Ascending aorta (tissue), 2 donors: ENCODE data around the gene RBM8A. TPM values are rescaled to one million over a fixed set of nuclear protein-coding genes. Genes with fewer than 3 reads are reported as not detected.

Source experiments
- DNase-seq, 2 donors: peaks; one replicate each; pipeline ENCODE4 v3.0.0-alpha.2; 2019; ENCODE audit warnings: low spot score in 2 of 2
- H3K27ac ChIP-seq, 2 donors: fragments of 200-600 bp; sonication (generic); one replicate each; pipeline ENCODE4 v1.5.1; 2016 to 2017; ENCODE audit warnings: mild to moderate bottlenecking in 1 of 2
- H3K27me3 ChIP-seq: fragments of 200-600 bp; sonication (generic); one replicate; pipeline ENCODE4 v1.5.1; 2017
- H3K36me3 ChIP-seq, 2 donors: fragments of 200-600 bp; sonication (generic); one replicate each; pipeline ENCODE4 v1.5.1; 2016
- H3K4me1 ChIP-seq, 2 donors: fragments of 200-600 bp; sonication (generic); one replicate each; pipeline ENCODE4 v1.5.1; 2016 to 2017; ENCODE audit warnings: mild to moderate bottlenecking in 1 of 2
- H3K4me3 ChIP-seq, 2 donors: fragments of 200-600 bp; sonication (generic); one replicate each; pipeline ENCODE4 v1.5.1; 2016 to 2017; ENCODE audit warnings: mild to moderate bottlenecking in 1 of 2
- H3K9me3 ChIP-seq, 2 donors: fragments of 200-600 bp; sonication (generic); one replicate each; pipeline ENCODE4 v1.5.1; 2016
- CTCF ChIP-seq, 3 experiments: fragments of 200-600 bp in 2 of 3; fragments of 450-650 bp in 1 of 3; sonication (generic) in 2 of 3; IDR thresholded peaks; one replicate each; pipeline ENCODE4 v1.5.1; 2016 to 2019; ENCODE audit warnings: antibody characterized with exemption in 3 of 3, mild to moderate bottlenecking in 1 of 3, moderate library complexity in 1 of 3
- intact Hi-C: fragments of 100-400 bp; cut with DNase I; formaldehyde crosslinking; loops from one replicate; pipeline ENCODE4 v1.15.1; 2023
- total RNA-seq: library from RNA; depleted of rRNA; stranded (reverse); fragments of >200 nt; gene quantifications from one replicate; pipeline ENCODE4 v1.1.0, GENCODE V29; 2016

Gene RBM8A
- total RNA-seq, 1 donor from 2014 or later, result 48.9 TPM

DNA sequence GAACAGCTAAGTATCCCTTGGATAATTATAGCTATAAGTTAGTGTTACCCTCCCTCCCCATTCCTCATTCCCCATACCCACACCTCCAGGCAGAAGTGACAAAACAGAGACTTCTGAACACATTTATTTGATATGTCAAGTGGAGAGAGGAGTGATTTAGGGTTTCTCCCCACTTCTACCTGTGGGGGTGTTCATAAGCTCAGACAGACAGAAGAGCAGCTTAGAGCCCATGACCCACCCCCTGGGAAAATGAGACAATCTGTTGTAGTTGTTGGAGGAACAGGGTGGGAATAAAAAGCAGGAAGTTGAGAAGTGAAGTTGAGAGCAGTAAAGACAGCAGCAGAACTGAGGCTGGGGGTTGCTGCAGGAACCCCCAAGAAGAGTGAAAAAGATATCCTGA, 32.0 kb upstream of the RBM8A start:
- Histone ChIP-seq H3K36me3 (no peaks in the 10 kb centered on the region), H3K4me3 (no peak overlapping the region), H3K27me3 (no peaks in the 10 kb centered on the region), H3K4me1 (peaks cover 23 to 57% of the 10 kb centered on the region in 2 donors), H3K27ac (peak overlapping the region; percentile 96 to 97), H3K9me3 (no peaks in the 10 kb centered on the region)
- intact Hi-C loops, result no loop called here
- DNase-seq, result no peak
- TF ChIP-seq CTCF (IDR thresholded peaks at IDR 0.05), result no peak

GRCh38 chr1:145958734-145959133, 31.4 kb upstream of the RBM8A start:
- H3K4me1 ChIP-seq, result peaks cover 23 to 59% of the 10 kb centered on the region in 2 donors
- TF ChIP-seq CTCF (IDR thresholded peaks at IDR 0.05), result no peak
- DNase-seq, result no peak
- H3K36me3 ChIP-seq, result no peaks in the 10 kb centered on the region
- no peaks in the 10 kb centered on the region for H3K9me3 ChIP-seq
- intact Hi-C loops, result loop anchor here (1.0 kb wide), 1 partner anchor 31 kb away; the partner anchor contains the start of gene RBM8A
- peak overlapping the region in 1 of 2 donors; percentile 87 for H3K4me3 ChIP-seq
- no peaks in the 10 kb centered on the region for H3K27me3 ChIP-seq
- peak overlapping the region; percentile 96 to 97 for H3K27ac ChIP-seq

GRCh38 chr1:145957443-145958319, 30.4 kb upstream of the RBM8A start, which contains the start of gene LIX1L:
LIX1L (minus strand) TSS chr1:145958017; CDS start chr1:145957927, 90 bp downstream.
- intact Hi-C loops, result loop anchor here (1.0 to 2.0 kb wide), 2 partner anchors 30 to 65 kb away; partner anchors contain the start of gene RBM8A
- Histone ChIP-seq H3K36me3 (no peaks in the 10 kb centered on the region), H3K9me3 (no peaks in the 10 kb centered on the region), H3K4me1 (peaks cover 15 to 56% of the 10 kb centered on the region in 2 donors), H3K27me3 (no peaks in the 10 kb centered on the region), H3K4me3 (peak within 1 kb of the TSS; percentile 87 to 99), H3K27ac (peak within 1 kb of the TSS; percentile 96 to 97)
- TF ChIP-seq CTCF (IDR thresholded peaks at IDR 0.05), result no peak
- peak; percentile 91 to 98 for DNase-seq

DNA sequence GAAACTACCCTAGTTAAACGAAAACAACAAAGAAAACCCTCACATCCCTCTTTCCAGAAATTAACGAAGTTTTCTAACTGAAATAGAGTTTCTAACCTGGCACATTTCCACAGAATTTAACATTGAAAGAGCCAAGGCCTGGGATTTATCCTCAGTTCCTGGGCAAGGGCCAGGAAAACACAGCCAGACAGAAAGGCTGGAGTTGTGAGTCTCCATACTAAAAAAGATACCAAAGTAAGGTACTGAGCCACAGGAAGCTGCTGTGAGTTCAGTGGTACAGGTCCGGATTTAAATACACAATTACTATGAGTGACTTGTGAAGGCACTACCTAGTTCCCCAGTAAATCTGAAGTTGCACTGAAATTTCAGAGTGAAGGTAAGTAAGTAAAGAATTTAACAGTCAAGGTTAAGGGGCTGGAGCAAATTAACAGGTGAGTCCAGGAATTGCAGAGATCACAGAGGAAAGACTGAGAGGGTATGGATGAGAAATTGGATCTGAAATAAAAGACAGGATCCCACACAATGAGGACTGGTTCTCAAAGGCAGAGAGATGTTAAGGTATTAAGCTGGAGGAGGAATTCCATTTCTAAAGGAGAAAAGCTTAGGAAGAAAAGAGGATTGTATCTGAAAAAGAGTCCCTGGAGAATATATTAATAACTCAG, 29.6 kb upstream of the RBM8A start:
- Histone ChIP-seq H3K9me3 (no peaks in the 10 kb centered on the region), H3K27ac (peak overlapping the region; percentile 96 to 97), H3K36me3 (no peaks in the 10 kb centered on the region), H3K4me3 (peak overlapping the region; percentile 87 to 99), H3K27me3 (no peaks in the 10 kb centered on the region), H3K4me1 (peaks cover 15 to 52% of the 10 kb centered on the region in 2 donors)
- DNase-seq, result no peak
- TF ChIP-seq CTCF (IDR thresholded peaks at IDR 0.05), result no peak
- intact Hi-C loops, result loop anchor here (2.0 kb wide), 1 partner anchor 64 kb away; no protein-coding TSS in a partner anchor

DNA sequence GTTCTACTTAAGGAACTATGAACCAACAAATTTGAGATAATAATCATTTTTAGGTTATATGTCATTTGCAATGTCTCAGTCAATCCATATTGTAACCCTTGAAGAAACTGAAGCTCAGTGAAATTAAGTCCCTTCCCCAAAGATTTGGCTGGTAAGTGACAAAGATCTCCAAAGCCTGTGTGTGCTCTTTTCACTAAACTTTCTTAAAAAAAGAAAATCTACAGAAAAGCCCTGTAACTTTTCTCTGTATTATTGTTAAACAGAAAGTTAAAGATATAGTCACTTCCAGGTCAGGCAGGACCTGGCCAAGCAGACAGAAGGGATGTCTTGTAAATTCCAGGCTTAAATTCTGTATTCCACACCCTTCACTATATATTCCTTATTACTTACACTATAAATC, 29.1 kb upstream of the RBM8A start:
- H3K27ac ChIP-seq, result peak overlapping the region; percentile 96 to 97

More for the DNA sequence above, 29.1 kb upstream of the RBM8A start:
- Histone ChIP-seq H3K9me3 (no peaks in the 10 kb centered on the region), H3K36me3 (peaks cover 0 to under 1% of the 10 kb centered on the region in 2 donors), H3K4me3 (peak overlapping the region; percentile 87 to 99), H3K27me3 (no peaks in the 10 kb centered on the region), H3K4me1 (peaks cover 12 to 50% of the 10 kb centered on the region in 2 donors)
- no peak for DNase-seq
- TF ChIP-seq CTCF (IDR thresholded peaks at IDR 0.05), result no peak
- intact Hi-C loops, result loop anchor here (2.0 kb wide), 1 partner anchor 64 kb away; no protein-coding TSS in a partner anchor
